NCI-H146 (cell line): ENCODE measurements around the gene ABL2.
"Not testable (repeated sequence)": the region's sequence is repeated elsewhere in the genome, so short reads cannot be mapped to it uniquely, and the experiment has no call there.

Experiments
- DNase-seq: peaks from one replicate; lab custom pipeline; 2025; lab: John Stamatoyannopoulos, UW

The ABL2 gene

DNA sequence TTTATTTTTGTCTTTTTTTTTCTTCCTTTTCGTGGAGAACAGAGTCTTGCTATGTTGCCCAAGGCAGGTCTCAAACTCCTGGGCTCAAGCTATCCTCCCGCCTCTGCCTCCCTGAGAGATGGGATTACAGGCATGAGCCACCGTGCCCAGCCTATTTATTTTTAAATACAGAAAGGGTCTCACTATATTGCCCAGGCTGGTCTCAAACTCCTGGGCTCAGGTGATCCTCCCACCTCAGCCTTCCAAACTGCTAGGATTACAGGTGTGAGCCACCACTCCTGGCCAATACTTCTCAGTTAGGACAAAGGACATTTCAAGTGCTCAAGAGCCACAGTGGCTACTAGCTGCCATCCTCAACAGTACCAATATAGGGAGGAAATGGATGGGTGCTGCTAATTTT, 16.2 kb downstream of the ABL2 start:
- DNase-seq, result not testable (repeated sequence)

DNA sequence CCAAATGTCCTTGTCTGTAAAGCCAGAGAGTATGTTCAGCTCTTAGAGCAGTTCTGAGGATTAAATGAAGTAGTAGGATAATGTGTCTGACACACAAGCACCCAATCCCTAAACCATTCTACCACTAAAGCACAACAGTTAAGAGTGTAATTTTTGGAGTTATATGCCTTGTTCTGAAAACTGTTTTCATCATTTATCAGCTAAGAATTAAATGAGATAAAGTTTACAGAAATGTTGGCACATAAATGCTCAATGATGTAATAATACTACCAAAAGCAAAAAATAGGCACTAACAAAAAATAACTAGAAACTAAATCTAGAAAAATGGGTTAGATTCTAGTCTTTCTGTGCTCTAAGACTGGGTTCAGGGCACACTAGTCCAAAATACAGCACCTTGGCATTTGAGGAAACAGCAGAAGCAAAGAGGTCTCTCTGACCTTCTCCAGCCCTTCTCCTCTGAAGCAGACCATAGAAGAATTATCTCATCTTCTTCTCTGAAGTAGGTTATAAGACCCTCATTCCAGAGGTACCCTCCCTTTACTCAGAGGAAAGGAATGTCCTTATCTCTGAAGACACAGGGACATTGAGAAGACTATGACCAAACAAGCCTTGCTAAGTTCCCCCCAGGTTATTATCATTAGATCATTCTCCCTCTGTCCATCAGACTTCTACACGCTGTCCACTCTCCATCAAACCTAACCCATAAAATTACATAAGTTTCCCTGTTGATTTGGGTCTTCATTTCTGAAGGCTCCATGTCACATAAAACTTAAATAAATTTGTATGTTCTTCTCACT, 20.6 kb downstream of the ABL2 start:
- DNase-seq, result no peak

DNA sequence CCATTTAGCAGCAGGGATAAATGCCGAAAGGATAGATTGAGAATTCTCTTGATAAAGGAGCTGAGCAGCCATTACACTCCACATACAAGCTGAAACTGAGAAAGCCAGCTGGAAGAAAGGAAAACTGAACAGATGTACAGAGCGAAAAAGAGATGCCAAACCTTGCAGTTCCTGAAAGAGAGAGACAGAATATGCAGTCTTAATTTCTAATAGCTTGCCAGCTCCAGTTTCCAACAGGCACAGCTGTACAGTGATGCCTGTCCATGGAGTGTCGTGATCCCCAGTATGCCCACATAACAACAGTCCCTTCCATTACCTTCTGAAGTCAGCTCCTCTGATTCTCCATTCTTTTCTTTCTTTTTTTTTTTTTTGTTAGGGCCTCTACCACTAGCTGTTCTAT, 22.7 kb downstream of the ABL2 start:
- no peak for DNase-seq

- DNase-seq, result no peak
Measured at GRCh38 chr1:179205284-179205683, 24.2 kb downstream of the ABL2 start.

DNA sequence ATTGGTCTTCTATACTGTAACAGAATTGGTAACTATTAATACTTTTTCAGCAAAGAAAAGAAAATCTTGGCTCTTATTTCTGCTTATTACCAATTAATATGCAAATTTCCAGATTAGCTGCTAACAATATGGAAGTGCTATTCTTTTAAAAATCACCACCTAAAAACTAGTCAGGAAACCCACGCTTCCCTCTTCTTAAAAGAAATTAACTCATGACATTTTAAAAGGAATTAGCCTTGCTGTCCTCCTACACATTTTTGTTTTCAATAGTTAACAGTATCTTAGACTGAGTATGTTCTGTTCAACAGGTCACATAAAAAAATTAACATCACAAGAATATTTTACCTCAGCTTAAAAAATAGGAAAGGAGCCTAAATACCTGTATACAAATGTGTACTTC, 27.3 kb downstream of the ABL2 start:
- no peak for DNase-seq

DNA sequence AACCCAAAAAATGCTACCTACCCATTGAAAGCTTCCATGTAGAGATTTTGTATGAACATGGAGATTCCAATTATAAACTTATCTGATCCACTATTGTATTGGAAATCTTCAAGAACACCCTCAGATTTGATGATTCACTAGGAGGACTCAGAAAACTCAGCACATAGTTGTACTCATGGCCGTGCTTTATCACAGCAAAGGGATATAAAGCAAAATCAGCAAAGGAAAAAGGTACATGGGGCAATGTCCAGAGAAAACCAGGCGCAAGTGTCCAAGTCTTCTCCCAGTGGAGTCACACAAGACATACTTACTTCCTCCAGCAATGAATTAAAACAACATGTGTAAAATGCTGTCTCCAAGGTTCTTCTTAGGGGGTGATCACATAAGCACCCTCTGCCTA, 28.9 kb downstream of the ABL2 start:
- no peak for DNase-seq

GRCh38 chr1:179197690-179198297, 31.7 kb downstream of the ABL2 start:
- no peak for DNase-seq

- not testable (repeated sequence) for DNase-seq
Measured at GRCh38 chr1:179195857-179196256, 33.6 kb downstream of the ABL2 start.

- DNase-seq, result no peak
Measured at GRCh38 chr1:179195376-179195775, 34.1 kb downstream of the ABL2 start.

- DNase-seq, result no peak
Measured at GRCh38 chr1:179194068-179194537, 35.4 kb downstream of the ABL2 start.

DNA sequence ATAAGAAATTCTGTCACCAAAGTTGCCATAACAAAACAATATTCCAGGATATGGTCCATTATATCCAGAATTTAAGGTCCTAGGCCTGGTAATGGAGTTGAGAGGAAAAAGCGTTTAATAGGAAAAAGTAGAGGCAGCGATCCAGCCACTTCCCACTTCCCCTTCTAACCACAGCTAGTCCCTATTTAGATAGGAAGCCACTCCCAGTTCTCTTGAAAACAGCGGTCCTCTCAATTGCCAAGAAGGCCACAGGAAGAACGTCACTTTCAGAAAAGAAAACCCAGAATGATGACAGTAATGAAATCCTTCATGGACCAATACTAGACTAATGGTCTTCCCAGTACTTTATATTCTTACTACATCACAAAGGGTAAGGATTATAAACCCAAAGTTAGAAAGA, 38.6 kb downstream of the ABL2 start:
- no peak for DNase-seq

- DNase-seq, result peak; percentile 49
Measured at GRCh38 chr1:179187735-179188471, 41.6 kb downstream of the ABL2 start.

DNA sequence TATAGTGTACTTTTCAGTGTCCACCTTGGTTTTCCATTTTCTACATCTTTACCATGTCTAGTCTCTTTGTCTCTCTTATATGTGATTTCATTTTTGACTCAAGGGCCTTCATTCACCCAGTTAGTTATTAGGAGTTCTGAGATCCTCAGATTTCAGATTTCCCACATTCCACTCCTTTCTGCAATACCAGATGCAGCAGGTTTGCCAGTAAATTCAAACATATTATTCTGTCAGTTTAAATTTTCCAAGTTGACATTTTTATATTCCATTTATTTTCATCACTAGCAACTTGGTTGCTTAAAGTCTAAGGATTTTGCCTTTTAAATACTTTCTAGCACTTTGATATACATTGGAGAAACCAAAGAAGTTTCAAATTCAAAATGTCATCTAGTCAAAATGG, 42.4 kb downstream of the ABL2 start:
- no peak for DNase-seq

GRCh38 chr1:179184403-179184802, 45.1 kb downstream of the ABL2 start:
- no peak for DNase-seq

GRCh38 chr1:179183857-179184256, 45.6 kb downstream of the ABL2 start:
- DNase-seq, result no peak

DNA sequence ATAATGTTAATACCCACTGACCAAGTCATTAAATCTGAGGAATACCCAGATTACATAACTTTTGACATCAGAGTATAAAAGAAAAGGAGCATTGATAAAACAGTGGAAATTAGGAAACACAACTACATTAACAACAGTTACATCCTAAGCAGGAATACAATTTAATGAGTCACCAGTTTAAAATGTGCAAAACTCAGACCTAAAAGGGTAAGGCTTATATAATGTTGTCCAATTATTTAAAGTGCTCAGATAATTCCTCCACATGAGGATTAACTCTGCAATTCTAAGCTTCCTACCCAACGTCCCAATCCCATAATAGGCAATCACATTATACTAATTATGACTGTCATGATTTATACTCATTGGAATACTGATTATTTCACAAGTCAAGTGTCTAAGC, 50.5 kb downstream of the ABL2 start:
- DNase-seq, result no peak

GRCh38 chr1:179178183-179178582, 51.3 kb downstream of the ABL2 start:
- DNase-seq, result no peak

- DNase-seq, result no peak
Measured at GRCh38 chr1:179177615-179178014, 51.9 kb downstream of the ABL2 start.

- DNase-seq, result no peak
Measured at GRCh38 chr1:179177182-179177581, 52.3 kb downstream of the ABL2 start.

DNA sequence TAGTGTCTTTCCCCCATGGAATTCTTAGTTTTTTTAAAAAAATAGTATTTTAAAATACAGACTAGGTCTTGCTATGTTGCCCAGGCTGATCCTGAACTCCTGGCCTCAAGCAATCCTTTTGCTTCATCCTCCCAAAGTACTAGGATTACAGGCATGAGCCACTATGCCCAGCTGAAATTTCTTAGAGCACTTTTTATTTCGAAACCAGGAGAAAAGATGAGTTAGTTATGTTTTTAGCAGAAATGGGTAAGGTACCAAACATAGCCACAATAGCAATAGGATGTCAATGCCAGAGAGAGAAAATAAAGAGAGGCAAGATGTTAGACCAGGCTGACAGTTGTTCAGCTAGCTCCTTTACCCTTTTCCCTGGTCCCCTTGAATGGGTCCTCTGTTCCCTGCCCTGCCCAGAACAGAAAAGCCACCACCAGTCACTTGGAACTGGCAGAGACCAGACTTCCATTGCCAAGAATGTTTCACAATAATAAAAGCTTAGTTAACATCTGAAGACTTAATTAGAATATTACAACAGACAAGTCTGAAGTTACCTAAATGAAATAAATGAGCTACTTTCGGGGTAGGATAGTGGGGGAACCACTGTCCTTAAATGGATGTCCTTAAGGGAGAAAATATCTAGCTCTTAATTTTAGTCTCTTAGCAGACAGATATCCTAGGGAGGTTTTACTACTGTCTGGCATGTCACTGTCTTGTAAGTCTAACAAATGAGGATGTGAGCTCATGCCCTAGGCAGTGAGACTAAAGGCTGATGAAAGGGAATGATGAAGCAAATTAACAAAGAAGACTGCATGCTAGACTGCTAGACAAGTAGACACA, 54.3 kb downstream of the ABL2 start:
- no peak for DNase-seq

DNA sequence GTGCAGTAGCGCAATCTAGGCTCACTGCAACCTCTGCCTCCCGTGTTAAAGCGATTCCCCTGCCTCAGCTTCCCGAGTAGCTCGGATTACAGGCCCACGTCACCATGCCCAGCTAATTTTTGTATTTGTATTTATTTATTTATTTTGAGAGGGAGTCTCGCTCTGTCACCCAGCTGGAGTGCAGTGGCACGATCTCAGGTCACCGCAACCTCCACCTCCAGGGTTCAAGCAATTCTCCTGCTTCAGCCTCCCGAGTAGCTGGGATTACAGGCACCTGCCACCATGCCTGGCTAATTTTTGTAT, 59.1 kb downstream of the ABL2 start:
- not testable (repeated sequence) for DNase-seq
